ENCODE data around the gene DCDC1.

DCDC1 gene

DNA sequence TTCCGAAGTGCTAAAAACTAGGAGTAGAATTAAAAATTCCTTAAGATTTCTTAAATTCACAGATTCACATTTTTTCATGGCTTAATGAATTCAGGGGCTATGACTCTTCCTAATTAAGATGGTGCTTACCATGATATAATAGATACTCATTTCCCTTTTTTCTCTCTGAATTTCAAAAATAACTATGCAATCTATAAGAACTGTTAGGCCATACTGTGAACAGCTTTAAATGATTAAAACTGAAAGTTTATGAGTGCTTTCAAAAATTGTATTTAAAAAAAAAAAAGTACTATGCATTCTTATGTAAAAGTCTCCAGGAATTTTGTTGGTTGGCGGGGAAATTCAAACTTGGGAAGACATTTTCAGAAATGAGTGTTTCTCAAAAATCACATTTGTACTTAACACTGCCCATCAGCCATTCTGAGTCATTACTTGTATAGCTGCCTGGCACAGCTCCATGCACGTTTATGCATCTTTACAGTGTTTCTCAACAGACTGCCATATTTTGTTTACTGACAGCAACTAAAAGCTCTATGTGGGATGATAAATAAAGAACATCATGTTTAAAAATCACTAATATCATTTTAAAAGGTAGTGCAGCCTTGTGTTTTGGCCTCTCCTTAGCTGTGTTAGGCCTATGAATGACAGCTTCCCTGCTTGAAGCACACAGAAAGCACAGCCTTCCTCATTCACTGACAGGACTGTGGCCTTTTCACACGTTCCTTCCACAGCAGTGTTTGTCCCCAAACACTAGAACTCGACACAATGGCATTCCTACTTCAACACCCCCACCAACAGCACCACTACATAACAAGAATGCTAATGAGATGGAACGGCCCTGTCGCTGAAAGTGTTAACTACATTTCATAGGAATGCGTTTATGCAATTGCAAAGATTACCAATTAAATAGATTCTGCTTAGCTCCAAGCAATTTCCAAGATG is 131.4 kb downstream of the DCDC1 start:
- DNase-seq (ENCODE audit: low read depth in 2 of 2, low spot score in 1 of 2): no peak

DNA sequence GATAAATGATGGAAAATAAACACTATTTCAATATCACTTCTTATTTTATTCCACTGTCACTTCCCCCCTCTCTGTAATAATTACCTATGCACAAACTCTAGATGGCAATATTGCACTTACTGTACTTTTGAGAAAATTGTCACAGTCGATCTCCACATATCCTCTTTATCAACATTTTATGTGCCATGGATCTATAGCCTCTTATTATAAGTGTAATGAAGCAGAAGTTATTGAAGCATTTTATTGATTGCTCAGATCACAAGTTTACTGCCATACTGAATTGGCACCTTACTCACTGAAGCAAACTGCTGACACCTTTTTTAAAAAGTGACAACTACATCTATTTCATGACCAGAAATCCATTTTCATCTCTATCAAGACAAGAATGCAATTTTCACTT is 133.4 kb downstream of the DCDC1 start:
- DNase-seq (ENCODE audit: low read depth in 2 of 2, low spot score in 1 of 2): no peak

DNA sequence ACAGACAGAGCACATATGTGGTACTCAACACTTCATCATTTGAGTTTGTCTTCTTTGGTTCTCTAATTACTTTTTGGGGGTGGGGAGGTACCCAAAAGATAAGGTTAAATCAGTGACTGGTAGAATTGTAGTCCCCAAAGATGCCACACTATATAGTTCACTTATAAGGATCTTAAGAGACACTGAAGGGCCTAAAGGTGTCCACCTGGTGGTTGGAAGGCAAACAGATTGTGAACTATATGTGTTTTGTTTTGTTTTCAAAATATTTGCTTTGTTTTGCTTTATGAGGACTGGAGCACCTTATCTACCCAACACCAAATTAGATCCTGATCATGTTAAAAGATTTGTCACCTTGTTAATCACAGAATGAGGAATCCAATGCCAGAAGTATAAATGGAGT is 136.1 kb downstream of the DCDC1 start:
- no peak for DNase-seq (ENCODE audit: low read depth in 2 of 2, low spot score in 1 of 2)

DNA sequence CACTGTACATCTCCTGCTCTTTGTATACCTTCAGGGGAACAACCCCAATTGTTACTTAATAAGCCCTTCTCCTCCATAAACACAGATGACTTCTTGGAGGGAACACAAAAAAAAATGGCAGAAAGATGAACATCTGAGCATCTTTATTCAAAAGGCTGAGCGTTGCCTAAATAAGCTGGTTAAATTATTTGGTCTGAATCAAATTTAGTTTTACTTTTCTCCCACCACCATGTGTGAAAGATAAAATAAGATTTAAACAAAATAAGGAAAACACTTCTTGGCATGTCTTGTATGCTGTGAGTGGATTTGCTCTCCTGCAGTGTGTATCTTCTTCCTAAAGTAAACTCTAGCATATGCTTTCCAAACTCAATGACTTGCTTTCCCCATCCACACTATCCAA is 137.9 kb downstream of the DCDC1 start:
- no peak for DNase-seq (ENCODE audit: low read depth in 2 of 2, low spot score in 1 of 2)

DNA sequence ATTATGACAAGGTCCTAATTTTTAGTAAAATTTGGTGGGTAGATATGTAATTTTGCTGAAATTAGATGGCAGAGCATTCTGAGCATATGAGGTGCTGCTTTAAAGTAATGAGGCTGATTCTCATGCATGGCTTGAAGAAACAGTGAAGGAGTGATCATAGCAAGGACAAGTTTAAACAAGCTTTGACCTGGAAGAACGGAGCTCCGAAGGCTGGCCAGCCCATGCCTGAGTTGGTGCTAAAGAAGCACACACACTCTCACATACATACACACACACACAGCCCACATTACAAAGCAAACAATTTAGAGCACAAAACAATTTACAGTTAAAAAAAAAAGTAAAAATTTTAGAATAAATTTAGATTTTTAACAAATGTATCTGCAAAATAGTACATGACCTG is 150.7 kb downstream of the DCDC1 start:
- DNase-seq (ENCODE audit: low read depth in 2 of 2, low spot score in 1 of 2): no peak

DNA sequence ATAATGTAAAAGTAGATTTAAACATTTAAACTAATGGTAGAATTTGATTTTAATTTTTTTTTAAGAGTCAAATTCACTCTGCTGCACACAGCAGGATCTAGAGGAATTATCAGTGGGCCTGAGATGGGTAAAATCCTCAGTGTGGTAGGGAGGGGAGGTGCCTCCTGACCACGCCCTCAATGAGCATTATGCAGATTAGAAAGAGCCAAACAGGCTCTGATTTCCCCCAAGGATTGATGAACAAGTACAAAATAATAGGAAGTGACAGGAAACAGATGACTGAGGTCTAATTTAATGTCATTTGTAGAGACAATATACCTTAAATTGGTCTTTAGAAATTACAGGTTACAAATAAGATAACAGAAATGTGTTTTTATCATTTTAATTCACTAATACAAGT is 155.2 kb downstream of the DCDC1 start:
- no peak for DNase-seq (ENCODE audit: low read depth in 2 of 2, low spot score in 1 of 2)

DNA sequence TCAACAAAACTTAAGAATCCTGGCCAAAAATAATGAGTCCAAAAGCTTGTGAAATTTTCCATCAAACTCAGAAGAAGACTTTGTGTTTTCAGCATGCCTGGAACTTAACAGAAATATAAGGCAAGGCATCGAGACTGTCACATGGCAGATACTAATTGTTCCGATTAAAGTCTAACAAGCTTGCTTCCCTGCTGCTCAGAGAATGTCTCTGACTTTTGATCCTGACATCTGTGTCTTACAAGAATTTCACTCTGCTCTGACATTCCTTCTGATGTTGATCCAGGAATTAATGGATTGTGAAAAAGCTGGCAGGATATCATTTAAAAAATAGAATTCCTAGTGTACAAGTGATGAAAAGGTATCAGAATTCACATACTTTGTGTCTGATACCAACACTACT is 170.2 kb downstream of the DCDC1 start:
- DNase-seq (ENCODE audit: low read depth in 2 of 2, low spot score in 1 of 2): no peak

DNA sequence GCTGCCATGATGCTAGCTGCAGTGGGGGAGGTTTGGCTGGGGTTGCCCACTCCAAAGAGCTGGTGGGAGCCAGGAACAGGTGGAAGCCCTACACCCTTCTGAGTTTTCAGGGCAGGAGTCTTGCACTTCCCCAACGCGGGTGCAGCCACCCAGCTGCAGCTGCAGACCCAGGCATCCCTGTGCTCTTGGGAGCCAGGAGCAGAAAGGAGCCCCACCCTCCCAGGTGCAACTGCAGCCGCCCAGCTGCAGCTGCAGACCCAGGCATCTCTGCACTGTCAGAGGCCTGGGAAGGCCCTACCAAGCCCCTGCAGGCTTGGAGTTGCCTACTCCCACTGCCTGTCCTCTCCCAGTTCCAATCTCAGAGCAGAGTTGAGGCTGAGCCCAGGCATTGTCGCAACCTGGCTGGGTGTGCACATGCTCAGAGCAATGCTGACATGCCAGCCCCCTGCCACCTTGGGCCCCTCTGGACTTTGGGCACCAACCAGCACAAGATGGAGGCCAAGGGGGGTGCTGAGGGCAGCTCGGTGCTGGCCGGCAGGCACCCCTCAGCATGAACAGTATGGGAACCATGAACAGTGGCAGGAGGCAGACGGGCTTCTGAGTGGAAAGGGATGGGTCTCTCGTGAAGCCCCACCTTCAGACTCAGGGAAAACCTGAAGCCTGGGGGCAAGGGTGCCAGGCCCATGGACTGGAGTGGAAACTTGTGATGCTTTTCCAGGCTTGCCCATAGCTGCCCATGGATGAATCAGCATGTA is 195.4 kb downstream of the DCDC1 start:
- no peak for DNase-seq (ENCODE audit: low read depth in 2 of 2, low spot score in 1 of 2)

DNA sequence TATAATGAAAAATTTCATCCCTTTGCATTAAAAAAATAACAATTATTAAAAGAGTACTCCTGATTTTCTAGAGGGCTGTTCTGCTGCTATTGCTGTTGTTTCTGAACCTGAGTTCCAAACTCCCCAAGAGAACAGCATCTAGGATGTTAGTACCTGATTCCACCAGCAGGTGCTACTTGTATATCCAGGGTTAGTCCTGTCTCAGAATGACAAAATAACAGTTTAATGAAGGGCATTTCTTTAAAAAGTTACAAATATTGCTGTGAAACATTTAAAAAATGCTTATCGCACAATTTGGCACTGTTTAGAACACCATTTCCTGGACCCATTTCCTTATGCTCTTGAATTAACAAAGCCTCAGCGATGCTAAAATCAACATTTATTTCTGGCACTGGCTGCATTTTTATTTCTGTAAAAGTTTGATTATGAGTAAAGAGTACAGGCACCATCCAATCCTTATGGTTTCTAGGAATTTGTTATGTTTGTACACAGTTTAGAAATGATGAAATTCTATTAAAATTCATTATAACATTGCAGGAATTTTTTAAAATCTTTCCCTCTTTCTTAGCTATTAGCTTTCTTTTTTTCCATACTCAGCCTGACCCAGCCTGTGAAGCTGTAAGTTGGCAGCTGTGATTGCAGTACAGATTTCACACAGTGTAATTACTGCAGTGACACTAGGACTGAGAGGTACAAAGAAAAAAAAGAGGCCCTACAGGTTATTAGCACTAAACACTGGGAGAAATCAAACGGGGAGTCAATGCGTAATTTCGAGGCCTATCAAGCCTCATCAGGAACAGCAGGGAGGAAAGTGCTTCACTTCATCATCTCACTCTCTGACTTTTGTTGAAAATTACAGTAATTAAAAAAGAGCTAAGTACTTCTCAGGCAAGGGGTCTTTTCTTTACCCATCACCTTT is 208.8 kb downstream of the DCDC1 start:
- DNase-seq (ENCODE audit: low read depth in 2 of 2, low spot score in 1 of 2): no peak

DNA sequence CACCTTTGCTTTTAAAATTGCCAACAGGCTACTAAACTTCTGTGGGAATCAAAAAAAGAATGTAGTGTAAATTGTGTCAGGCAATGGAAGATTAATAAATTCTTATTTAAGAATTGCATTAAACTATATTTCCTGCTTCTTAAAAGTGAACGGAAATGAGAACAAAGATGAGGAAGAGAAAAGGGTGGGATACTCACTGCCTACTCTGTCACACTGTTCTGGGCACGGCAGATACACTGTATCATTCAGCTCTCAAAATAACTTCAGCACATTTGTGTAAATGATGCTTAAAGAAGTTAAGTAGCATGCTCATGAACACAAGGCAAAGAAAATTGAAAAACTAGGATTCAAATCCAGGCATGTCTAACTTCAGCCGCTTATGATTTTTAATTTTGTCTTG is 218.7 kb downstream of the DCDC1 start:
- DNase-seq (ENCODE audit: low read depth in 2 of 2, low spot score in 1 of 2): no peak

DNA sequence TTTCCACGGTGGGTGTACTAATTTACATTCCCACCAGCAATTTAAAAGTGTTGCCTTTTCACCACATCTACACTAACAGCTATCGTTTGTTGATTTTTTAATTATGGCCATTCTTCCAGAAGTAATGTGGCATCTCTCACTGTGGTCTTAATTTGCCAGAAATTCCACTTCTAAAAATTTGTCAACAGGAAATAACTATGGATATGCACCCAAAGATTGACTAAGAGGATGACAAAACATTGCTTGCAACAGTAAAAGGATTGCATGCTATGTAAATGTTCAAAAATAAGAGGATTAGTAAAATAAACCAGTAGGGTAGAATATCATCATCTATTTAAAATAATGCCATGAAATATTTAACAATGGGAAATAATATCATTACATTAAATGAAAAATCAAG is 219.5 kb downstream of the DCDC1 start:
- DNase-seq (ENCODE audit: low read depth in 2 of 2, low spot score in 1 of 2): no peak

DNA sequence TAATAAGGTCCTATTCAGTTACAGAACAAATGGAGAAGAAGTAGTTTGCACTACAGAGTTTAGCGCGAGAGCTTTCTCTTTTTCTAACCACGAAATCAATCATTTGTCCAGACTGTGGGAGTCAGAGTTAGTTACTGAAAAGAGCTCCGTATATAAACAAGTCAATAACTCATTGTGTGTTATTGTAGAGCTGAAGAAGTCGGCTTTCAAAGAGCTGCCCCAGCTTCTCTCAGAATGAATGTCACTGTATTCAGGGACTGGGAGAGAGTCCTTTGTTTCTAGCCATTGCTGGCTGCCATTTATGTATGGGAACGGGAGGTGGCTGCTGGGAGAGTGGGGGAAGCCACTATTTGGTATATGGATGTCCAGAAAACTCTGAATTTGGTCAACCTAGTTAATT is 227.8 kb downstream of the DCDC1 start:
- DNase-seq (ENCODE audit: low read depth in 2 of 2, low spot score in 1 of 2): no peak

DNA sequence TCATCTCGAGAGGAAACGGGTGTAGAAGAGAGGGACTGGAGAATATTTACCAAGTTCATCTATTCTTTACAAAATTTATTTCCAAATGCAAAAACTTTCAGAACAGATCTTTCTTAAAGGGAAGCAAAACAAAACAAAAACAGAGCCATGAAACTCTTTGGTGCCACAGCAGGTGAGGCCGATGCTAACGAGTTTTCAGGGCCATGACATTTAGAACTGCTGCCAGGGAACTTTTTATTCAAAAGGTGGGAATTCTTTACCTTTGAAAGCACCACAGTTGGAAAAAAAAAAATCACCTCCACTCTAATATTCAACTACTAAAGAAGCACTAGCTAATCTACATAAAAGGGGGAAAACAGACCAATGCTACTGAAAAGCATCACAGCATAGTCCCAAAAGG is 230.1 kb downstream of the DCDC1 start:
- no peak for DNase-seq (ENCODE audit: low read depth in 2 of 2, low spot score in 1 of 2)

DNA sequence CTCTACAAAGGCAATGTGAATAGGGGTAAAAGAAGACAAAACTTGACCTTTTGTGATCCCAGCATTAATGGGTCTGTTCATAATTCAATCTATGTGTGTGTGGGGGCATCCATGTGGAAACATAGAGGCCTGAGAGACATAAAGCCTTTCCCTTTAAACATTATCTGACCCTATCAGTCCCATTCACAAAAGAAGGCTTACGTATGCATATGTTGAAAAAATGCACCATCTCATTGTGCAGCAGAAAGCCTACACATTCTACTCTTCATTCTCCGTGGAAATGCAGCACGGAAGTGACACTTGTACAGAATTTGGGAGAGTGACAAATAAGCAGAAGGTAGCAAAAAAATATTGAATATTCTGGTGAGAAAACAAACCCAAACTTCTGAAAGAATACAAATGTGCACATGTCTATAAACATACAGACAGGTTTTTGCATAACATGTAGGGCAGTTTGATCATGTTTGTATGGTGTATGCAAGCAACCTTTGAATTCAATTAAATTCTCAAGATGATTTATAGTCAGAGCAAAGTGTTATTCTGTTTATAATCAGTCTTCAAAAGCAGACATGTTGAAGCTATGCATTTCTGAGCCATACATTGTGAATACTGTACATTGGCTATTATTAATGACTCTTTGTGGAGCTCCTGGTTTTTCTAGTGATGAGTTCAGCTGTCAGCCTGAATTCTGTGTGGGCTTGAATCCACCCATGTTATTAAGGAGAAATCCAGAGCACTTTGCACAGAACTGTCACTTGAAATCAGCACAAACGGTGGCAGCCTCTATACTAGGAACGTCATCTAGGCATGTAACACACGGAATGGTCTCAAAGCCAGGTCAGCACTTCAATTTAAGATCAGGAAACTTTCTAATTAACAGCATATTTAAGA is 236.8 kb downstream of the DCDC1 start:
- DNase-seq (ENCODE audit: low read depth in 2 of 2, low spot score in 1 of 2): no peak

DNA sequence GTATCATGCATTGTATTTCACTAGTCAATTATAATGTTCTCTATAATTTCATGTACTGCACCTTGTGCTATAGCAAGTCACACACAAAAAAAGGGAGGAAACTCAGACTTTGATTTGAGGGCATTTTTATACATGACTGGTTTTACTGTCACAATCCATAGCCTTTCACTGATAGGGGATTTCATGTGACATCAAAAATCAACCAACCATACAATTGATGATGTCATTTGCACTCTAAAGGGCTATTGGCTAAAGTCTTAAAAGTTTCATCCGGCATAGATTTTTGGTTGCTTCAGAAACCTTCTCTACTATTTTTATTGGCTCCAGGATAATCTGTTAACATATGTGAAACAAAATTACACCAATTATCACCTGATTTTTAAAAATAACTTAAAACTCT is 237.8 kb downstream of the DCDC1 start:
- DNase-seq (ENCODE audit: low read depth in 2 of 2, low spot score in 1 of 2): no peak

DNA sequence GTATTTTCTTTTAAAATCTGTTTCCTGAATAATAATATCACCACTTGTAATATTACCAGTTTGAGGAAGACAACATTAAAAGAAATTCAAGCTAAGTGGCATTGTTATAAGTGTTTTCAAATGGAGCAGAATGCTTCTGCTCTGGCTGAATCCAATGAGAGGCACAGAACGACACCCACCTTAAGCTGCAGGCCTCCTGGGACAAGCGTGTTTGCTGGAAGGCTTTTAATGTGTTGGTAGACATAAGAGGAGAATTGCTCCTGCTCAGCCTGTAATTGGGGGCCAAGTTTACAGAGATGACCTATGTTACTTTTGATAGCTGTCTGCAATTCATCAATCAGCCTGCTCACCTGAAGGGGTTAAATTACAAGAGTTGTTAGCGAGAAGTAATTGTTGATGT is 242.2 kb downstream of the DCDC1 start:
- no peak for DNase-seq (ENCODE audit: low read depth in 2 of 2, low spot score in 1 of 2)

DNA sequence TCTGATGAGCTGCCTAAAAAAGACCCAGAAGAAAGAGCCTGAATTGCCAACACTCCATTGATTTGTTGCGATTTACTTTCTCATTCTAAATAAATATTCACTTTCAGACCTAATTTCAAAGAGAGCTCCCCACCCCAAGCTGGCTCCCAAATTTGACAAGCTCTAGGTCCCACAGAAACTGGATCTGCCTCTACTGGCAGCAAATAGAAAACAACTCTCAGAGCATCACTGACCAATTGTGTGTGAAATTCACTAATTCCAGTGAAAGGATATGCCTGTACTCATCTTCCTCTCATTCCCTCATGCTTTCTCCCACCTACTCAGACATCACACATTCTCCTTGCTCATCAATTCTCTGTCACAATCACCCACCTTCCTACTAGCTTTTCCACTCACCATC is 249.1 kb downstream of the DCDC1 start:
- no peak for DNase-seq (ENCODE audit: low read depth in 2 of 2, low spot score in 1 of 2)

DNA sequence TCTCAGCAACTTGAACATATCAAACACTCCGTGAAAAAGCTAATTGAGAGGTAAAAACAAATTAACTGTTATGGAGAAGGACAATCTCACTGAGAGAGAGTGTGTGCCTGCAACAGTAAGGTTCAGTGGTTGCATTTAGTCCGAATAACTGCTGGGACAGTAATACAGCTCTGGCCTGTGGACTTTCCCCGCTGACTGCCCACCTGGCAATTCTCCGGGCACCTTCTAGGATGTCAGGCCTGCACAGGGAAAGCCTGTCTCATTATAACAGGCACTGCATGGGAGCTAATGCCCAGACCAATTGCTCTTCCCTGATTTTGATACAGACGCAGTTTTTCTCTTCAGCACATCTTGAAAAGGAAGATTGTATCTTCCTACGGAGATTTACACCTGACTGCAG is 251.0 kb downstream of the DCDC1 start:
- DNase-seq (ENCODE audit: low read depth in 2 of 2, low spot score in 1 of 2): no peak

DNA sequence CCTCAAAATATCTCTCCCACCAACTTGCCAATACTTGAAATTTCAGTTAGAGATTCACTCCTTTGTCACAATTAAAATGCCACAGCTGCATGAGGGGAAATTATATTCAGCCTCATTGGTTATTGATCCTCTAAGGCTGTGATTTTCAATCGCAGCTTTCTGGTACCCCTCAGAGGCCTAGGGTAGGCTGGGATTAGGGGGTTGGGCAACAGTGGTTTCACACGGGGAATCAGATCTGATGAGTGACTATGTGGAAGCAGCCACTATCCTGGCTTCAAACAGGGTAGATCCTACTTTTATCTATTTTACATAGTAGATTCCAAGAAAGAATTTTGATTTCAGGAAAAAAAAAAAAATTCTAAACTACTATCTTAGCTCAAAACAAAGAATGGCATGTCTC is 252.5 kb downstream of the DCDC1 start:
- DNase-seq (ENCODE audit: low read depth in 2 of 2, low spot score in 1 of 2): no peak

DNA sequence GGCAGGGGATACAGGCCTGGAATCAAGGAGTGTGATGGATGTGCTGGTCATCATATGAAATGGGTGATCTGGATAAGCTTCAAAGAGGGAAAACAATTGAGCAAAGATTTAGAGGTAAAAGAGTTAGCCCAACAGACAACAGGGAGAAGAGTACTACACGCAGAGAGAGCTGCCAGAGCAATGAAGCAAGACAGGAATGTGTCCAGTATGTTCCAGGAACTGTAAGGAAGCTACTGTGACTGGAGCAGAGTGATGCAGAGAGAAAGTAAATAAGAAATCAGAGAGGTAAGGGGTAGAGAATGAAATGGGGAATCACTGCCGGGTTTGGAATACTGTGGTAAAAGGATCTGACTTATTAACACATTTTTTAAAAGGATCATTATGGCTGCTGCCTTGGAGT is 255.1 kb downstream of the DCDC1 start:
- DNase-seq (ENCODE audit: low read depth in 2 of 2, low spot score in 1 of 2): no peak

Measured in stimulated activated CD8-positive, alpha-beta memory T cell treated with anti-CD3 and anti-CD28 coated beads, Interleukin-4, amount 100 ng/mL, for 1 hour (primary cell).